ENCODE measurements around the gene CAB39L.

Gene CAB39L

GRCh38 chr13:49454388-49455006 lies 10.6 kb upstream of the CAB39L start:
- in situ Hi-C loops (cut with HindIII; ENCODE audit: low sequenced_read_pairs), result no loop called here
- DNase-seq (ENCODE audit: low read depth), result no peak
- no peak overlapping the region for H3K4me3 ChIP-seq (ENCODE audit: low read depth, low read length)
- no peak for TF ChIP-seq CTCF (IDR thresholded peaks at IDR 0.05; ENCODE audit: low read depth, low read length, missing control alignments)

- in situ Hi-C loops (cut with HindIII; ENCODE audit: low sequenced_read_pairs), result no loop called here
- no peak overlapping the region for H3K4me3 ChIP-seq (ENCODE audit: low read depth, low read length)
- no peak for DNase-seq (ENCODE audit: low read depth)
- TF ChIP-seq CTCF (IDR thresholded peaks at IDR 0.05; ENCODE audit: low read depth, low read length, missing control alignments), result no peak
Measured at GRCh38 chr13:49453465-49453864, 9.6 kb upstream of the CAB39L start.

- TF ChIP-seq CTCF (IDR thresholded peaks at IDR 0.05; ENCODE audit: low read depth, low read length, missing control alignments), result no peak
- in situ Hi-C loops (cut with HindIII; ENCODE audit: low sequenced_read_pairs), result no loop called here
- DNase-seq (ENCODE audit: low read depth), result no peak
Measured at GRCh38 chr13:49452725-49453457, 9.0 kb upstream of the CAB39L start.

GRCh38 chr13:49450105-49450819 lies 6.4 kb upstream of the CAB39L start:
- in situ Hi-C loops (cut with HindIII; ENCODE audit: low sequenced_read_pairs), result no loop called here
- no peak for TF ChIP-seq CTCF (IDR thresholded peaks at IDR 0.05; ENCODE audit: low read depth, low read length, missing control alignments)
- no peak overlapping the region for H3K4me3 ChIP-seq (ENCODE audit: low read depth, low read length)
- no peak for DNase-seq (ENCODE audit: low read depth)

More at GRCh38 chr13:49452725-49453457, 9.0 kb upstream of the CAB39L start:
- H3K4me3 ChIP-seq (ENCODE audit: low read depth, low read length), result no peak overlapping the region

- no peak overlapping the region for H3K4me3 ChIP-seq (ENCODE audit: low read depth, low read length)
- DNase-seq (ENCODE audit: low read depth), result no peak
- no peak for TF ChIP-seq CTCF (IDR thresholded peaks at IDR 0.05; ENCODE audit: low read depth, low read length, missing control alignments)
- in situ Hi-C loops (cut with HindIII; ENCODE audit: low sequenced_read_pairs), result no loop called here
Measured at GRCh38 chr13:49448753-49449152, 4.9 kb upstream of the CAB39L start.

GRCh38 chr13:49446473-49446872 lies 2.6 kb upstream of the CAB39L start:
- TF ChIP-seq CTCF (IDR thresholded peaks at IDR 0.05; ENCODE audit: low read depth, low read length, missing control alignments), result no peak
- in situ Hi-C loops (cut with HindIII; ENCODE audit: low sequenced_read_pairs), result no loop called here
- no peak for DNase-seq (ENCODE audit: low read depth)
- H3K4me3 ChIP-seq (ENCODE audit: low read depth, low read length), result no peak overlapping the region

All from astrocyte of the cerebellum (primary cell).